PFSK-1 (cell line): ENCODE measurements around the gene CCL3.

ENCODE experiments used
- POLR2AphosphoS5 ChIP-seq: IDR thresholded peaks from 2 replicates; pipeline ENCODE4 v1.6.1; 2012; ENCODE audit warnings: low read depth, mild to moderate bottlenecking, control low read depth, low read length, moderate library complexity
- TAF1 ChIP-seq: IDR thresholded peaks from 2 replicates; pipeline ENCODE4 v1.6.1; 2012; ENCODE audit warnings: low read length, control low read depth, borderline replicate concordance; ENCODE audit not compliant: insufficient read depth
- TF ChIP-seq, protein P1 (sequence below), 2 experiments: IDR thresholded peaks; 2 replicates each; pipeline versions ENCODE4 v1.6.1 to v1.8.0; 2011 to 2012; ENCODE audit warnings: low read depth in 2 of 2, low read length in 2 of 2, control low read depth in 1 of 2, inconsistent platforms in 1 of 2, mild to moderate bottlenecking in 1 of 2, moderate library complexity in 1 of 2; ENCODE audit not compliant: insufficient read depth in 1 of 2

GRCh38 chr17:36094746-36095145, 4.8 kb upstream of the CCL3 start:
- TF ChIP-seq POLR2AphosphoS5: no peak
- TF ChIP-seq TAF1: no peak
- TF ChIP-seq, protein P1, sequence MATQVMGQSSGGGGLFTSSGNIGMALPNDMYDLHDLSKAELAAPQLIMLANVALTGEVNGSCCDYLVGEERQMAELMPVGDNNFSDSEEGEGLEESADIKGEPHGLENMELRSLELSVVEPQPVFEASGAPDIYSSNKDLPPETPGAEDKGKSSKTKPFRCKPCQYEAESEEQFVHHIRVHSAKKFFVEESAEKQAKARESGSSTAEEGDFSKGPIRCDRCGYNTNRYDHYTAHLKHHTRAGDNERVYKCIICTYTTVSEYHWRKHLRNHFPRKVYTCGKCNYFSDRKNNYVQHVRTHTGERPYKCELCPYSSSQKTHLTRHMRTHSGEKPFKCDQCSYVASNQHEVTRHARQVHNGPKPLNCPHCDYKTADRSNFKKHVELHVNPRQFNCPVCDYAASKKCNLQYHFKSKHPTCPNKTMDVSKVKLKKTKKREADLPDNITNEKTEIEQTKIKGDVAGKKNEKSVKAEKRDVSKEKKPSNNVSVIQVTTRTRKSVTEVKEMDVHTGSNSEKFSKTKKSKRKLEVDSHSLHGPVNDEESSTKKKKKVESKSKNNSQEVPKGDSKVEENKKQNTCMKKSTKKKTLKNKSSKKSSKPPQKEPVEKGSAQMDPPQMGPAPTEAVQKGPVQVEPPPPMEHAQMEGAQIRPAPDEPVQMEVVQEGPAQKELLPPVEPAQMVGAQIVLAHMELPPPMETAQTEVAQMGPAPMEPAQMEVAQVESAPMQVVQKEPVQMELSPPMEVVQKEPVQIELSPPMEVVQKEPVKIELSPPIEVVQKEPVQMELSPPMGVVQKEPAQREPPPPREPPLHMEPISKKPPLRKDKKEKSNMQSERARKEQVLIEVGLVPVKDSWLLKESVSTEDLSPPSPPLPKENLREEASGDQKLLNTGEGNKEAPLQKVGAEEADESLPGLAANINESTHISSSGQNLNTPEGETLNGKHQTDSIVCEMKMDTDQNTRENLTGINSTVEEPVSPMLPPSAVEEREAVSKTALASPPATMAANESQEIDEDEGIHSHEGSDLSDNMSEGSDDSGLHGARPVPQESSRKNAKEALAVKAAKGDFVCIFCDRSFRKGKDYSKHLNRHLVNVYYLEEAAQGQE (IDR thresholded peaks at IDR 0.05; ENCODE audit: insufficient read depth in 1 of 2, low read depth in 2 of 2, low read length in 2 of 2): no peak
